ENCODE measurements around the gene RNF217. TPM values are rescaled to one million over a fixed set of nuclear protein-coding genes. Genes with fewer than 3 reads are reported as not detected.

RNF217 gene
- total and polyA plus RNA-seq, 2 of the 13 experiments (the other 11 are each of a cell fraction or from before 2014, with no cell fraction given) = 2.2 to 2.4 TPM

GRCh38 chr6:125066964-125067363 lies 104.7 kb downstream of the RNF217 start (continued):
- TF ChIP-seq GTF2F1 (IDR thresholded peaks at IDR 0.05; ENCODE audit: low read length) (no peak), CC2D1A (CRISPR knock-in tag; IDR thresholded peaks at IDR 0.05) (no peak)

DNA sequence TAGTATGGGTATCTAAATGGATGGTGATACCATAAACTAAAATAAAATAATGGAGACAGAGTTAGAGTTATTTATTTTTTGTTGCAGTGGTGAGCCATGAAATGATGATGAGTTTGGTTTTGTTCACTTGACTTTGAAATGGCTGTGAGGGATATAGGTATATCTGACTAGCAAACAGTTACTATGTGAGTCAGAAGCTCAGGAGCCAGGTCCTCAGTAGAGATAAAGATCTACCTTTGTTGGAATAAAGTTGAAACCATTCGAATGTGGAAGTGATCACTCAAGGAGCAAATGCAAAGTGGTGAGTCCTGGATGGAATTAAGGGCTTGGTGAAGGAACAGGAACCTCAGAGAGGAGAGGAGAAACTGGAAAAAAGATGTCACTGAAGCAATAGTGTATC lies 105.3 kb downstream of the RNF217 start:
- ATAC-seq (no peak), FAIRE-seq (no peak), DNase-seq (ENCODE audit: low spot score) (no peak)
- intact Hi-C loops (cut with micrococcal nuclease; ENCODE audit: unreplicated experiment) = no loop called here
- CTCF ChIA-PET (ENCODE audit: low intra/inter-chr PET ratio, low total read pairs) = no interaction called here
- H3K9ac ChIP-seq (ENCODE audit: insufficient read depth, low read depth, low read length) = no peak overlapping the region
- in situ Hi-C loops (cut with HindIII; ENCODE audit: extremely low pct_ligation_motif_present, low pct_unique_long_range_greater_than_20kb) = no loop called here
- no peaks in the 10 kb centered on the region for H3K4me1 ChIP-seq (ENCODE audit: insufficient read depth, low read length)
- H4K20me1 ChIP-seq (ENCODE audit: insufficient read depth, low read length) = no peaks in the 10 kb centered on the region
- BruUV-seq (replicated peaks) = no TSS peak
- H3K4me3 ChIP-seq (replicated peaks in 1 of 3; ENCODE audit: insufficient read depth in 1 of 3, low read depth in 2 of 3, low read length in 3 of 3) = no peak overlapping the region
- no peaks in the 10 kb centered on the region for H3K27me3 ChIP-seq (ENCODE audit: control insufficient read depth in 1 of 2, insufficient read depth in 2 of 2, low read length in 2 of 2)
- no peak overlapping the region for H3K4me2 ChIP-seq (ENCODE audit: low read depth, low read length)
- WGBS (ENCODE audit: low lambda C conversion rate) = 18% methylated on average over 1 of the region's 1 CpG
- no peaks in the 10 kb centered on the region for H3K79me2 ChIP-seq (ENCODE audit: insufficient read depth, low read length)
- no peak overlapping the region for H3K27ac ChIP-seq (ENCODE audit: extremely low read length, insufficient read depth, low read length)
- H2AFZ ChIP-seq (ENCODE audit: low read length) = no peak overlapping the region
- H3K36me3 ChIP-seq (replicated peaks in 1 of 2; ENCODE audit: control insufficient read depth in 1 of 2, insufficient read depth in 2 of 2, low read length in 2 of 2) = no peaks in the 10 kb centered on the region
- POLR2A ChIA-PET = no interaction called here
- no peaks in the 10 kb centered on the region for H3K9me3 ChIP-seq (ENCODE audit: low read length)
- TF ChIP-seq TCF7 (IDR thresholded peaks at IDR 0.05; ENCODE audit: low read depth) (no peak), POGK (CRISPR knock-in tag; conservative IDR thresholded peaks at IDR 0.05) (no peak), RAD51 (IDR thresholded peaks at IDR 0.05; ENCODE audit: borderline replicate concordance) (no peak), ATF1 (CRISPR knock-in tag; IDR thresholded peaks at IDR 0.05) (no peak), NCOA5 (CRISPR knock-in tag; IDR thresholded peaks at IDR 0.05) (no peak), ZNF891 (CRISPR knock-in tag; IDR thresholded peaks at IDR 0.05) (no peak), ZNF788 (CRISPR knock-in tag; IDR thresholded peaks at IDR 0.05; ENCODE audit: borderline replicate concordance) (no peak), HMG20B (CRISPR knock-in tag; conservative IDR thresholded peaks at IDR 0.05) (no peak), GZF1 (CRISPR knock-in tag; IDR thresholded peaks at IDR 0.05) (no peak), MXD4 (CRISPR knock-in tag; IDR thresholded peaks at IDR 0.05) (no peak), MLLT10 (CRISPR knock-in tag; IDR thresholded peaks at IDR 0.05) (no peak), KMT2B (CRISPR knock-in tag; IDR thresholded peaks at IDR 0.05) (no peak), REPIN1 (CRISPR knock-in tag; IDR thresholded peaks at IDR 0.05; ENCODE audit: borderline replicate concordance, low read depth) (no peak)
- TF ChIP-seq, protein P1, sequence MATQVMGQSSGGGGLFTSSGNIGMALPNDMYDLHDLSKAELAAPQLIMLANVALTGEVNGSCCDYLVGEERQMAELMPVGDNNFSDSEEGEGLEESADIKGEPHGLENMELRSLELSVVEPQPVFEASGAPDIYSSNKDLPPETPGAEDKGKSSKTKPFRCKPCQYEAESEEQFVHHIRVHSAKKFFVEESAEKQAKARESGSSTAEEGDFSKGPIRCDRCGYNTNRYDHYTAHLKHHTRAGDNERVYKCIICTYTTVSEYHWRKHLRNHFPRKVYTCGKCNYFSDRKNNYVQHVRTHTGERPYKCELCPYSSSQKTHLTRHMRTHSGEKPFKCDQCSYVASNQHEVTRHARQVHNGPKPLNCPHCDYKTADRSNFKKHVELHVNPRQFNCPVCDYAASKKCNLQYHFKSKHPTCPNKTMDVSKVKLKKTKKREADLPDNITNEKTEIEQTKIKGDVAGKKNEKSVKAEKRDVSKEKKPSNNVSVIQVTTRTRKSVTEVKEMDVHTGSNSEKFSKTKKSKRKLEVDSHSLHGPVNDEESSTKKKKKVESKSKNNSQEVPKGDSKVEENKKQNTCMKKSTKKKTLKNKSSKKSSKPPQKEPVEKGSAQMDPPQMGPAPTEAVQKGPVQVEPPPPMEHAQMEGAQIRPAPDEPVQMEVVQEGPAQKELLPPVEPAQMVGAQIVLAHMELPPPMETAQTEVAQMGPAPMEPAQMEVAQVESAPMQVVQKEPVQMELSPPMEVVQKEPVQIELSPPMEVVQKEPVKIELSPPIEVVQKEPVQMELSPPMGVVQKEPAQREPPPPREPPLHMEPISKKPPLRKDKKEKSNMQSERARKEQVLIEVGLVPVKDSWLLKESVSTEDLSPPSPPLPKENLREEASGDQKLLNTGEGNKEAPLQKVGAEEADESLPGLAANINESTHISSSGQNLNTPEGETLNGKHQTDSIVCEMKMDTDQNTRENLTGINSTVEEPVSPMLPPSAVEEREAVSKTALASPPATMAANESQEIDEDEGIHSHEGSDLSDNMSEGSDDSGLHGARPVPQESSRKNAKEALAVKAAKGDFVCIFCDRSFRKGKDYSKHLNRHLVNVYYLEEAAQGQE (IDR thresholded peaks at IDR 0.05; ENCODE audit: borderline replicate concordance in 1 of 2, low read depth in 1 of 2, low read length in 2 of 2) = no peak

Data from HepG2 (cell line).